Activated naive CD8-positive, alpha-beta T cell treated with anti-CD3 and anti-CD28 coated beads, Interleukin-2, amount 50 U/mL, for 24 hours (primary cell): ENCODE measurements around the gene POLR3H.
A peak's percentile ranks its signal among the peaks of the same experiment; 100 is the strongest.
"Not testable (repeated sequence)": the region's sequence is repeated elsewhere in the genome, so short reads cannot be mapped to it uniquely, and the experiment has no call there.

Source experiments
- ATAC-seq: fragments of 150-1000 bp; cut with Tn5 transposase; one replicate; pipeline ENCODE4 v1.10.0; 2021
- DNase-seq: peaks from one replicate; pipeline ENCODE4 v3.0.0; 2021
- H3K27ac Mint-ChIP-seq: one replicate; pipeline ENCODE4 v1.8.0; 2021; ENCODE audit warnings: mild to moderate bottlenecking, mixed read lengths
- H3K27me3 Mint-ChIP-seq: one replicate; pipeline ENCODE4 v1.8.0; 2021; ENCODE audit warnings: mixed read lengths
- H3K36me3 Mint-ChIP-seq: one replicate; pipeline ENCODE4 v1.8.0; 2021; ENCODE audit warnings: low read depth, mixed read lengths
- H3K4me1 Mint-ChIP-seq: one replicate; pipeline ENCODE4 v1.8.0; 2021; ENCODE audit warnings: mixed read lengths
- H3K4me3 Mint-ChIP-seq: one replicate; pipeline ENCODE4 v1.8.0; 2021; ENCODE audit warnings: mild to moderate bottlenecking, moderate library complexity, mixed read lengths
- H3K9me3 Mint-ChIP-seq: one replicate; pipeline ENCODE4 v1.8.0; 2021; ENCODE audit warnings: mixed read lengths

POLR3H gene, protein sequence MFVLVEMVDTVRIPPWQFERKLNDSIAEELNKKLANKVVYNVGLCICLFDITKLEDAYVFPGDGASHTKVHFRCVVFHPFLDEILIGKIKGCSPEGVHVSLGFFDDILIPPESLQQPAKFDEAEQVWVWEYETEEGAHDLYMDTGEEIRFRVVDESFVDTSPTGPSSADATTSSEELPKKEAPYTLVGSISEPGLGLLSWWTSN

GRCh38 chr22:41543854-41544670, at the start of gene POLR3H:
Gene POLR3H, minus strand, starts transcription at chr22:41544470. Its CDS starts 369 bp downstream, at chr22:41544101.
- Mint-ChIP-seq H3K27ac (peak within 1 kb of the TSS; percentile 94), H3K4me3 (peak within 1 kb of the TSS; percentile 82), H3K4me1 (peaks cover 42% of the 10 kb centered on the region), H3K36me3 (peaks cover 16% of the 10 kb centered on the region), H3K9me3 (no peaks in the 10 kb centered on the region), H3K27me3 (no peaks in the 10 kb centered on the region)
- DNase-seq (peak; percentile 98), ATAC-seq (peak; percentile 98)

DNA sequence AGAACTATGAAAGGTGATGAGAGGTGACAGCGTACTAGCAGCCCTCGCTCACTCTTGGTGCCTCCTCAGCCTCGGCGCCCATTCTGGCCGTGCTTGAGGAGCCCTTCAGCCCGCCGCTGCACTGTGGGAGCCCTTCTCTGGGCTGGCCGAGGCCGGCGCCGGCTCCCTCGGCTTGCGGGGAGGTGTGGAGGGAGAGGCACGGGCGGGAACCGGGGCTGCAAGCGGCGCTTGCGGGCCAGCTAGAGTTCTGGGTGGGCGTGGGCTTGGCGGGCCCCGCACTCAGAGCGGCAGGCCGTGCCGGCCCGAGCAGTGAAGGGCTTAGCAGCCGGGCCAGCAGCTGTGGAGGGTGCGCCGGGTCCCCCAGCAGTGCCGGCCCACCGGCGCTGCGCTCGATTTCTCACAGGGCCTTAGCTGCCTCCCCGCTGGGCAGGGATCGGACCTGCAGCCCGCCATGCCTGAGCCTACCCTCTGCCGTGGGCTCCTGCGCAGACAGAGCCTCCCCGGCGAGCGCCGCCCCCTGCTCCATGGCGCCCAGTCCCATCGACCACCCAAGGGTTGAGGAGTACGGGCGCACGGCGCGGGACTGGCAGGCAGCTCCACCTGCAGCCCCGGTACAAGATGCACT, 49.2 kb upstream of the POLR3H start:
- H3K36me3 Mint-ChIP-seq, ATAC-seq, H3K9me3 Mint-ChIP-seq, DNase-seq, H3K4me3 Mint-ChIP-seq, H3K4me1 Mint-ChIP-seq, H3K27ac Mint-ChIP-seq, H3K27me3 Mint-ChIP-seq: not testable (repeated sequence)

DNA sequence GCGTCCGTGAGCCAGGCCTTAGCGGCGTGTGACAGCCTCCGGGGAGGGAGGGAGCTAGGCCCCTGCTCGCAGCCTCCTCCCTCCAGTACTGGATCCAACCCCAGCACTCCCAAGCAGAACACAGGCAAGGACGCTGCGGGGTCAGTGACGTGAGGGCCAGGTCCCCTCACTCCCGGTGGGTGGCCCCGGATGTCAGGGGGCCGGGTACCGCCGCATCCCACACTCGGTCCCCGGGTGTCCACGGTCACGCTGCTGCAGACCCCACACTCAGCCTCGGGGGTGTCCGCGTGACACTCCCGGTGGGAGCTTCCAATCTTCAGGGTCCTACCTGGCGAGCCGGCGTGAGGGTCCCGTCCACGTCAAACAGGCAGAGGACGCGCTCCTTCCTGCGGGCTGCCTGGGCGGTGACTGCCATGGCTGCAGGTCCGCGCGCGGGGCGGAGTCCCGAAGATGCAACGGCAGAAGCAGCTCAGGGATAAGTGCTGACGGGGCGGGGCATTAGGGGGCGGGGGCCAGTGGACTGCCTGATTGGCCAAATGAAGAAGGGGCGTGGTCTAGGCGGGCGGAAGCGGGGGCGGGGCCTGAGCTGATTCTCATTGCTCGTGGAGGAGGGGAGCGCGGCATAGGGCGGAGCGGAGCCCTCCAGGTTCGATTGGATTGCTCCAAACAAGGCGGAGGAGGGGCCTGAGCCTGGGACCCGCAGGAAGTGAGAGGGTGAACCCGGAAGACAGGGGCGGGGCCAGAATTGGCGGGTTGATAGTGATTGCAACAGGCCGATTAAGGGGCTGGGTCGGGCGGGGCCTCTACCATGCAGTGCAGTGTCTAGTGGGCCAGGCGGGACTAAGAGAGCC, 45.3 kb upstream of the POLR3H start, which contains the start of gene PMM1:
Gene PMM1 (minus strand): TSS at position 450 of the 851 bp plus-strand sequence. CDS start 35 bp downstream, at position 415.
- DNase-seq (peak; percentile 100), ATAC-seq (peak; percentile 98)
- H3K9me3 Mint-ChIP-seq = no peaks in the 10 kb centered on the region
- H3K27ac Mint-ChIP-seq = peak within 1 kb of the TSS; percentile 72
- H3K36me3 Mint-ChIP-seq = no peaks in the 10 kb centered on the region
- peak within 1 kb of the TSS; percentile 88 for H3K4me3 Mint-ChIP-seq
- H3K27me3 Mint-ChIP-seq = no peaks in the 10 kb centered on the region
- peaks cover 9% of the 10 kb centered on the region for H3K4me1 Mint-ChIP-seq

GRCh38 chr22:41587347-41587723, 43.1 kb upstream of the POLR3H start:
- Mint-ChIP-seq H3K27me3 (no peaks in the 10 kb centered on the region), H3K4me3 (no peak overlapping the region), H3K9me3 (no peaks in the 10 kb centered on the region), H3K27ac (no peak overlapping the region), H3K36me3 (peaks cover 2% of the 10 kb centered on the region), H3K4me1 (peaks cover 9% of the 10 kb centered on the region)
- DNase-seq (no peak), ATAC-seq (no peak)

DNA sequence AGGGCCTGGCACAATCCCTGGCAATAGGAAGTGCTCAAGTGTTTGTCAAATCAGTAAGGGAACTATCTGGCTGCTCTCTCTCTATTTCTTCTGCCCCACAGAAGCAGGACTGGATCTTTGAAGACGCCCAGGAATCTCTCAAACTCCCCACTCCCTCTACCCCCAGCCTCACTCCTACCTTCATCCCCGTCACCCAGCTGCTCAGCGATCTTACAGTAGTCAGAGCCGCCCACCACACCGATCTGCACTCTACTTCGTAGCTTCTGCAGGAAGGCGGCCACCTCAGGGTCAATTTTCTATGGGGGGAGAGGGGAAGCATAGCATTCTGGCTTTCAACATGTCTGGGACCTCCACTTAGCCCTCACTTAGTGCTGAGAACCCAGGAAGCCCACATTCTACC, 41.6 kb upstream of the POLR3H start:
- Mint-ChIP-seq H3K27me3 (no peaks in the 10 kb centered on the region), H3K9me3 (no peaks in the 10 kb centered on the region), H3K27ac (no peak overlapping the region), H3K4me3 (no peak overlapping the region), H3K4me1 (peaks cover 9% of the 10 kb centered on the region), H3K36me3 (peaks cover 3% of the 10 kb centered on the region)
- ATAC-seq (no peak), DNase-seq (no peak)

GRCh38 chr22:41584881-41585280, 40.6 kb upstream of the POLR3H start:
- H3K27me3 Mint-ChIP-seq = no peaks in the 10 kb centered on the region
- H3K36me3 Mint-ChIP-seq = peaks cover 3% of the 10 kb centered on the region
- H3K9me3 Mint-ChIP-seq = no peaks in the 10 kb centered on the region
- no peak overlapping the region for H3K27ac Mint-ChIP-seq
- ATAC-seq (no peak), DNase-seq (no peak)
- no peak overlapping the region for H3K4me3 Mint-ChIP-seq
- peaks cover 9% of the 10 kb centered on the region for H3K4me1 Mint-ChIP-seq

GRCh38 chr22:41582694-41583093, 38.4 kb upstream of the POLR3H start:
- Mint-ChIP-seq H3K4me1 (peaks cover under 1% of the 10 kb centered on the region), H3K36me3 (peaks cover 3% of the 10 kb centered on the region), H3K27me3 (no peaks in the 10 kb centered on the region), H3K4me3 (no peak overlapping the region), H3K27ac (no peak overlapping the region), H3K9me3 (no peaks in the 10 kb centered on the region)
- ATAC-seq (no peak), DNase-seq (no peak)

DNA sequence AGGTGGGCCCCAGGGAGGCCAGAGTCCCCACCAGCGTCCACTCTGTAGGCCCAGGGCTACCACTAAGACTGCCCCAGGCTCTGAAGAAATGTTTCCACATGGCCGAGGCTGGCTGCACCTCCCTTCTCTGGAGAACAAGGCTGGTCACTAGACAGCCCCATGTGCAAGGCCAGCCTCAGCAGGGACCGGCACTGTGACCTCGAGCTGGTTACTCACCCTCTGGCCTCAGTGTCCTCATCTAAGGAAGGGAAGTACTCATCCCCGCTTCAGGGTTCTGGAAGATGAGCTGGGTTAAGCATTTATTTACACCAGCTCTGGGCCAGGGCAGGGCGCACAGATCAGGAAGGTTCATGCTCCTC, 35.7 kb upstream of the POLR3H start:
- peaks cover 6% of the 10 kb centered on the region for H3K36me3 Mint-ChIP-seq

DNA sequence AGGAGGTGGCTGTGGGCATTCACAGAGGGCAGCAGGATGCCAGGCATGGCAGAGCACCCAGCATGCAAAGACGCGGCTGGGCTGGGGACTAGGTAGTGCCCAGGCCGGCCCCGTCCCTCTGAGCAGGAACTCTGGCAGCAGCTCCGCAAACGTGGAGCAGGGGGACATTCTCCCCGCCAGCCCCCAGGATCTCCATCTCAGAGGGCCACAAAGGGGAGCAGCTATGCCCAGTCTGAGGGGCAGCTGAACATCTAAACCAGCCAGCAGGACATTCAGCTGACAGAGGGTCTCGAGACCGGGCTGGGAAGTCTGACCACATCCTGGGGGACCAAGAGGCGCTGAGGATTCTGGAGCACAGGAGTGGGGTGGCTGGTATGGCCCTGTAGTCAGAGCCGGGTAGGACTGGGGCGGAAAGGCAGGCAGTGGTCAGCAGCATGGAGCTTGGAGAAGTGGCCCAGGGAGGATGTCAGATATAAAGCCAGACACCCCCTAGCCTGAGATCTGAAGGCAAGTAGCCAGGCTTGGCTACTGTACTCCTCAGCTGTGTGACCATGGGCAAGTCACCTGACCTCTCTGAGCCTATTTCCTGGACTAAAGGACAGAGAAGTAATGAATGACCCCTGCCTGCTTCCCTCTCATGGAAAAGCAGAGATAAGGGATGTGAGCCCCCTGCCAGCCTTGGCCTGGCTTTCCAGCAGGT, 35.2 kb upstream of the POLR3H start:
- no peaks in the 10 kb centered on the region for H3K9me3 Mint-ChIP-seq
- peaks cover 6% of the 10 kb centered on the region for H3K36me3 Mint-ChIP-seq
- no peak overlapping the region for H3K27ac Mint-ChIP-seq
- H3K4me3 Mint-ChIP-seq = no peak overlapping the region
- H3K27me3 Mint-ChIP-seq = no peaks in the 10 kb centered on the region
- no peaks in the 10 kb centered on the region for H3K4me1 Mint-ChIP-seq
- ATAC-seq (no peak), DNase-seq (no peak)

More for the DNA sequence above, 35.7 kb upstream of the POLR3H start:
- no peak overlapping the region for H3K27ac Mint-ChIP-seq
- H3K4me1 Mint-ChIP-seq = no peaks in the 10 kb centered on the region
- H3K4me3 Mint-ChIP-seq = no peak overlapping the region
- DNase-seq = no peak
- ATAC-seq = no peak
- no peaks in the 10 kb centered on the region for H3K27me3 Mint-ChIP-seq
- no peaks in the 10 kb centered on the region for H3K9me3 Mint-ChIP-seq

DNA sequence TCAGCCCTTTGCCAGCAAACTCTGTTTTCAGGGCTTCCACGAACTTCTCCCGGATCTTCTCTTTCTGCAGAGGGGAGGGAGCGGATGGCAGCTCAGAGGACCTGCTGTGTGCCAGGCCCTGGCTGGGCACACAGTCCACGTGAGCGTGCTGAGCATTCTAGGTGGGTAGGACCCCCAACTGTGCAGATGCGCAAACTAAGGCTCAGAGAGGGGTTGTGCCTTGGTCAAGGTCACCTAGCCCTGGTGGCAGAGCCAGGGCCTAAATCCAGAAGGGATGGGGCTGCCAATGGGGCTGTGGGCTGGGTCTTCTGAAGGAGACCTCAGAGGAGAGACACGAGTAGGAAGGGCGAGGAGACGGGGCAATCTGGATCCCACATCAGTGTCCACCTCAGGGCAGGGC, 34.5 kb upstream of the POLR3H start:
- ATAC-seq = no peak
- Mint-ChIP-seq H3K4me3 (no peak overlapping the region), H3K4me1 (no peaks in the 10 kb centered on the region), H3K27ac (no peak overlapping the region), H3K36me3 (peaks cover 6% of the 10 kb centered on the region), H3K27me3 (no peaks in the 10 kb centered on the region), H3K9me3 (no peaks in the 10 kb centered on the region)
- no peak for DNase-seq

- ATAC-seq (no peak), DNase-seq (no peak)
- Mint-ChIP-seq H3K9me3 (no peaks in the 10 kb centered on the region), H3K36me3 (peaks cover 6% of the 10 kb centered on the region), H3K4me1 (no peaks in the 10 kb centered on the region), H3K4me3 (no peak overlapping the region), H3K27me3 (no peaks in the 10 kb centered on the region), H3K27ac (no peak overlapping the region)
Observed at GRCh38 chr22:41578114-41578513, 33.8 kb upstream of the POLR3H start.

GRCh38 chr22:41576877-41577276, 32.6 kb upstream of the POLR3H start:
- H3K9me3 Mint-ChIP-seq = no peaks in the 10 kb centered on the region
- ATAC-seq = peak; percentile 65
- DNase-seq = peak; percentile 41
- no peak overlapping the region for H3K27ac Mint-ChIP-seq
- H3K36me3 Mint-ChIP-seq = peaks cover 3% of the 10 kb centered on the region
- no peaks in the 10 kb centered on the region for H3K27me3 Mint-ChIP-seq
- no peak overlapping the region for H3K4me3 Mint-ChIP-seq
- H3K4me1 Mint-ChIP-seq = no peaks in the 10 kb centered on the region

GRCh38 chr22:41575533-41575932, 31.3 kb upstream of the POLR3H start:
- DNase-seq (no peak), ATAC-seq (no peak)
- no peak overlapping the region for H3K4me3 Mint-ChIP-seq
- no peaks in the 10 kb centered on the region for H3K4me1 Mint-ChIP-seq
- H3K9me3 Mint-ChIP-seq = no peaks in the 10 kb centered on the region
- peaks cover 3% of the 10 kb centered on the region for H3K36me3 Mint-ChIP-seq
- no peak overlapping the region for H3K27ac Mint-ChIP-seq
- no peaks in the 10 kb centered on the region for H3K27me3 Mint-ChIP-seq

DNA sequence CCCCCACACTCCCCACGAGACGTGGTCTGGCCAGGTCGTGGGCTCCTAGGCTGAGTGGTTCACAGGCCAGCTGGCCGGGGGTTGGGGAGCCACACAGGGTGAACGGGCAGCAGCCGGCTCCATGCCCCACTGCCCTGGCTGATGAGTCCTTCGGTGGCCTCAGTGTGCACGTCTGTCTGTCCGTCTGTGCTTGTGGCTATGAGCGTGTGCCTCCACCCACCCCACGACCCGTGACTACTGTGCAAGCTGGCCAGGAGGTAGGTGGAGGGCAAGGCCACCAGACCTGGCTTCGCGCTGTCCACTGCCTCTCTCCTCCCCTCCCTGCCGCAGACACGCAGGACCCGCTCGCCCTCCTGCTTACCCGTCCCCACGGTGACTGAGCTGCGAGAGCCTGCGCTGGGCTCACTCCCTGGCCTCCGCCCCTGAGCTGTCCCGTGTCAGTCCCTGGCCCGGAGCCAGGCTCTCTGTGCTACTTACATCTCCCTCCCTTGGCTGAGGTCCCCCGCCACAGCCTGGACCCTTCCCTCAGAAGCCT, 30.6 kb upstream of the POLR3H start:
- H3K27me3 Mint-ChIP-seq = no peaks in the 10 kb centered on the region
- no peaks in the 10 kb centered on the region for H3K4me1 Mint-ChIP-seq
- ATAC-seq (no peak), DNase-seq (no peak)
- no peak overlapping the region for H3K4me3 Mint-ChIP-seq
- no peaks in the 10 kb centered on the region for H3K9me3 Mint-ChIP-seq
- peaks cover 3% of the 10 kb centered on the region for H3K36me3 Mint-ChIP-seq
- H3K27ac Mint-ChIP-seq = no peak overlapping the region
